ENCODE data around the gene TMEM219. TPM values are rescaled to one million over a fixed set of nuclear protein-coding genes. Genes with fewer than 3 reads are reported as not detected.
A peak's percentile ranks its signal among the peaks of the same experiment; 100 is the strongest.

The TMEM219 gene
- total and polyA plus RNA-seq, 9 of the 15 experiments (the other 6 are each of a cell fraction or from before 2014, with no cell fraction given) = 35.3 to 62.8 (median 55.5) TPM

DNA sequence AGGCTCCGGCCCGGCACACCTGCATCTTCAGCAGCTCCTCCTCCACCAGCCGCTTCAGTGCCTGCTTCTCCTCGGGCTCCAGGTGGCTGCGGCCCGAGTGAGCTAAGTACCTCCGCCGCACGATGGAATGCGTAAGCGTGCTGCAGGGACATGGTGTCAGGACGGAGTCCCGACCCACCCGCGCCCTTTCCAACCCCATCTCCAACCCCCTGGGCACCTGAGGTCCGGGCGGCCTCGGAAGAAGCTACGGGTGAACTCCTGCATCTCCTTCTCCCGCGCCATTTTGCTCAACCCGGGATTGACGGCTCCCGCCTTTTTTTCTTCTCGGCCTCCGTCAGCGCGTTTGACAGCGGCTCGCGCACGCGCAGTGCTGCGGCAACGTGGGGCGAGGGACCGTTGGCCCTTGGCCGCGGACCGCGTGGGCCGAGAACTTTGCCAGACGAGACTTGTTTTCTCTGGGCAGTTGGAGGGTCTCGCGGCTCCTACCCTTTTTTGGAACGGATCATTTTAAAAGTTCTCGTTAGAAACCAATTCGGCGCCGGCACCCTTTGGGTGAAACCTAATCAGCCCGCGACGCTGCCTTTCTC is 33.5 kb downstream of the TMEM219 start, which contains the start of gene HIRIP3 (continued):
- TF ChIP-seq, protein P1, sequence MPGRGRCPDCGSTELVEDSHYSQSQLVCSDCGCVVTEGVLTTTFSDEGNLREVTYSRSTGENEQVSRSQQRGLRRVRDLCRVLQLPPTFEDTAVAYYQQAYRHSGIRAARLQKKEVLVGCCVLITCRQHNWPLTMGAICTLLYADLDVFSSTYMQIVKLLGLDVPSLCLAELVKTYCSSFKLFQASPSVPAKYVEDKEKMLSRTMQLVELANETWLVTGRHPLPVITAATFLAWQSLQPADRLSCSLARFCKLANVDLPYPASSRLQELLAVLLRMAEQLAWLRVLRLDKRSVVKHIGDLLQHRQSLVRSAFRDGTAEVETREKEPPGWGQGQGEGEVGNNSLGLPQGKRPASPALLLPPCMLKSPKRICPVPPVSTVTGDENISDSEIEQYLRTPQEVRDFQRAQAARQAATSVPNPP (IDR thresholded peaks at IDR 0.05; ENCODE audit: borderline replicate concordance, insufficient read depth, insufficient read length) = no peak
- TF ChIP-seq MAFK (IDR thresholded peaks at IDR 0.05; ENCODE audit: low read length) (no peak), NFRKB (IDR thresholded peaks at IDR 0.05; ENCODE audit: low read depth) (peak; percentile 97; the same call in 1 of the 2 replicates), ZNF586 (CRISPR knock-in tag; conservative IDR thresholded peaks at IDR 0.05) (no peak), DPF2 (IDR thresholded peaks at IDR 0.05) (no peak), ZNF41 (CRISPR knock-in tag; conservative IDR thresholded peaks at IDR 0.05) (no peak), POLR2G (IDR thresholded peaks at IDR 0.05; ENCODE audit: low read depth, low read length) (peak; percentile 89), CREM (IDR thresholded peaks at IDR 0.05; ENCODE audit: low read depth) (no peak), TSHZ1 (CRISPR knock-in tag; IDR thresholded peaks at IDR 0.05) (no peak), DACH1 (IDR thresholded peaks at IDR 0.05; ENCODE audit: partially characterized antibody) (no peak), WHSC1 (IDR thresholded peaks at IDR 0.05; ENCODE audit: low read length) (no peak), HMG20B (CRISPR knock-in tag; IDR thresholded peaks at IDR 0.05) (no peak), NBN (IDR thresholded peaks at IDR 0.05; ENCODE audit: low read depth) (peak; percentile 16; the same call in 1 of the 2 replicates), THRAP3 (IDR thresholded peaks at IDR 0.05; ENCODE audit: borderline replicate concordance) (peak; percentile 25; the same call in 1 of the 2 replicates), THRB (CRISPR knock-in tag; conservative IDR thresholded peaks at IDR 0.05) (no peak), NR2F6 (CRISPR knock-in tag; IDR thresholded peaks at IDR 0.05) (no peak), HDAC6 (IDR thresholded peaks at IDR 0.05; ENCODE audit: low read depth, low read length) (no peak), KLF1 (tag; IDR thresholded peaks at IDR 0.05) (no peak), CHD2 (IDR thresholded peaks at IDR 0.05; ENCODE audit: low read depth, low read length) (no peak), SAFB2 (IDR thresholded peaks at IDR 0.05; ENCODE audit: borderline replicate concordance, low read depth, low read length, severe bottlenecking) (no peak), ZNF436 (CRISPR knock-in tag; IDR thresholded peaks at IDR 0.05) (no peak), C11orf30 (IDR thresholded peaks at IDR 0.05; ENCODE audit: low read depth) (no peak)
- TF ChIP-seq, protein P2, sequence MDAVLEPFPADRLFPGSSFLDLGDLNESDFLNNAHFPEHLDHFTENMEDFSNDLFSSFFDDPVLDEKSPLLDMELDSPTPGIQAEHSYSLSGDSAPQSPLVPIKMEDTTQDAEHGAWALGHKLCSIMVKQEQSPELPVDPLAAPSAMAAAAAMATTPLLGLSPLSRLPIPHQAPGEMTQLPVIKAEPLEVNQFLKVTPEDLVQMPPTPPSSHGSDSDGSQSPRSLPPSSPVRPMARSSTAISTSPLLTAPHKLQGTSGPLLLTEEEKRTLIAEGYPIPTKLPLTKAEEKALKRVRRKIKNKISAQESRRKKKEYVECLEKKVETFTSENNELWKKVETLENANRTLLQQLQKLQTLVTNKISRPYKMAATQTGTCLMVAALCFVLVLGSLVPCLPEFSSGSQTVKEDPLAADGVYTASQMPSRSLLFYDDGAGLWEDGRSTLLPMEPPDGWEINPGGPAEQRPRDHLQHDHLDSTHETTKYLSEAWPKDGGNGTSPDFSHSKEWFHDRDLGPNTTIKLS (IDR thresholded peaks at IDR 0.05; ENCODE audit: borderline replicate concordance, low read depth) = 0 out of 2 replicates have a peak, but pooled peaks have one; percentile 71
